ENCODE data around the gene RIN1. TPM values are rescaled to one million over a fixed set of nuclear protein-coding genes. Genes with fewer than 3 reads are reported as not detected.

Gene RIN1
- total RNA-seq, 2 experiments from 2014 or later, result 0.53 to 0.75 TPM

GRCh38 chr11:66292543-66293332, 43.5 kb downstream of the RIN1 start:
- ChIA-PET POLR2A (no interaction called here), CTCF (no interaction called here)

GRCh38 chr11:66291706-66292542, 44.3 kb downstream of the RIN1 start, which contains the start of gene TMEM151A:
Gene TMEM151A, plus strand, starts transcription at chr11:66291894. Its CDS starts 120 bp downstream, at chr11:66292014.
- ChIA-PET POLR2A (no interaction called here), CTCF (interaction anchor here (0.9 to 1.5 kb wide), 4 partner anchors 9 to 70 kb away, joined by 3 to 5 read pairs (median 4); no protein-coding TSS in a partner anchor)

DNA sequence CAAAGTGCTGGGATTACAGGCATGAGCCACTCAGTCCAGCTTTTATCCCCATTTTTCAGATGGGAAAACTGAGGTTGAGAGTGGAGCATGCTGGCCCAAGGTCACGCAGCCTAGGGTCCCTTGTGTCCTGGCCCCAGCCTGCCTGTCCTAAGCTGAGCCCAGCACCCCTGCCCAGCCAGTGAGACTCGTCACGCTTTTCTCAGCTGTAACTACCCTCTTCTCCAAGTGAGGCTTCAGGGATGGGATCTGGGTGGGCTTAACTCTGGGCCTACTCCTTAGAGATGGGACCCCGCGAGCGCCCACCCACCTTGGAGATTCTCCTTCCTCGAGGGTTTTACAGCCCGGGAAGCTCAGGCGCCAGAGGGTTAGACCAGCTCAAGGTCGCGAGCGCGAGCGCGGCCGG, 44.9 kb downstream of the RIN1 start:
- CTCF ChIA-PET, result interaction anchor here (0.9 to 1.5 kb wide), 4 partner anchors 9 to 69 kb away, joined by 3 to 5 read pairs (median 4); no protein-coding TSS in a partner anchor
- POLR2A ChIA-PET, result interaction anchor here (0.6 kb wide), 1 partner anchor 12 kb away, joined by 6 read pairs; no protein-coding TSS in a partner anchor

DNA sequence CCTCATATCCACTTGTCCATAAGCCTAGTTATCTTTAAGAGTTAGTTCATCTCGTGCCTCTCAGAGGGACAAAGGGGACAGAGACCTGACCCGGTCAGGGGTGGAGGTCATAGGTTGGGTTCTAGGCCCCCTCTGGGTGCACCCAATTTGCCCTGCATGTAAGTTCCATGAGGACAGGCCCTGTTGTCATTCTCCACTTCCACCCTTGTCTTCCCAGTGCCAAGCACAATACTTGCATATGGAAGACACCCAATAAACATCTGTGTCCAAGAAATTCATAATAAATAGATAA, 46.0 kb downstream of the RIN1 start:
- POLR2A ChIA-PET, result interaction anchor here (2.6 kb wide), 1 partner anchor 27 kb away, joined by 9 read pairs; the partner anchor contains the start of gene CD248
- CTCF ChIA-PET, result interaction anchor here (0.6 to 2.6 kb wide), 2 partner anchors 301 to 388 kb away, joined by 4 to 6 read pairs; partner anchors contain the start of gene RBM4B

DNA sequence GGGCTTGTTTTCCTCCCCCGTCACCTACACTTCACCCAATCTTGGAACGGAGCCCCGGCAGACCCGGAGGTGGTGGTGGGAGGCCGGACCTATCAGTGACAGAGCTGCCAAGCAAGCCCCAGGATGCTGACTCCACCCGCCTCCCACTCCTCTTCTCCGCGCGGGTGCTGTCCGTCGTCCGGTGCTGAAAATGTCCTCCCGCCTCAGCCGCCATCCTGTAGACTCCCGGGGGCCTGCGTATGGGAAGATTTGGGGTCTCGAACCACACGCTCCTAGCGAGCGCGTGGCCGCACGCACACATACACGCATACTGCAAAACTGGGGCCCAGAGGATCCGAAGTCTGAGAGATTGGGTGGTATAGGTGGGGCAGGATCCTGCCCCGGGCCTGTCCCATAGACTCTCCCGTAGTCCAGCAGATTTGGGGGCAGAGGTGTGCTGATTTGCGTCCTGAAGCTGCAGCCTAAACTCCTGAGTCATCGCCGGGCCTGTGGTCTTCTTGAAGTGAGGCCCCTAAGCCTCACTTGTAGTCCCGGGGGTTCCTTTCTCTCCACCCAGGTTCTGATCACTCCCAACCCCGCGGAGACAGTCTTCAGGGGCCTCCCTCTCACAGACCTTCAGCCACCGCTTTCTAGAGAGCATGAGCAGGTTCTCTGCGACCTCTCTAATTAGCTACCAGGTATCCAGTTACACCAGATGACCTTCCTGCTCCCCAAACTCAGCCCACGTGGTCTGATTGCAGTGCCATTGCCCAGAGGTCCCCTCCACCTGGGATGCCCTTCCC, 46.5 kb downstream of the RIN1 start:
- CTCF ChIA-PET, result interaction anchor here (0.8 to 2.7 kb wide), 6 partner anchors 8 to 388 kb away, joined by 3 to 16 read pairs (median 6); partner anchors contain the start of genes BRMS1 and RBM4B
- POLR2A ChIA-PET, result interaction anchor here (0.6 to 2.6 kb wide), 10 partner anchors 10 to 1363 kb away, joined by 3 to 9 read pairs (median 4); partner anchors contain the start of genes CD248, CST6 and RIN1

DNA sequence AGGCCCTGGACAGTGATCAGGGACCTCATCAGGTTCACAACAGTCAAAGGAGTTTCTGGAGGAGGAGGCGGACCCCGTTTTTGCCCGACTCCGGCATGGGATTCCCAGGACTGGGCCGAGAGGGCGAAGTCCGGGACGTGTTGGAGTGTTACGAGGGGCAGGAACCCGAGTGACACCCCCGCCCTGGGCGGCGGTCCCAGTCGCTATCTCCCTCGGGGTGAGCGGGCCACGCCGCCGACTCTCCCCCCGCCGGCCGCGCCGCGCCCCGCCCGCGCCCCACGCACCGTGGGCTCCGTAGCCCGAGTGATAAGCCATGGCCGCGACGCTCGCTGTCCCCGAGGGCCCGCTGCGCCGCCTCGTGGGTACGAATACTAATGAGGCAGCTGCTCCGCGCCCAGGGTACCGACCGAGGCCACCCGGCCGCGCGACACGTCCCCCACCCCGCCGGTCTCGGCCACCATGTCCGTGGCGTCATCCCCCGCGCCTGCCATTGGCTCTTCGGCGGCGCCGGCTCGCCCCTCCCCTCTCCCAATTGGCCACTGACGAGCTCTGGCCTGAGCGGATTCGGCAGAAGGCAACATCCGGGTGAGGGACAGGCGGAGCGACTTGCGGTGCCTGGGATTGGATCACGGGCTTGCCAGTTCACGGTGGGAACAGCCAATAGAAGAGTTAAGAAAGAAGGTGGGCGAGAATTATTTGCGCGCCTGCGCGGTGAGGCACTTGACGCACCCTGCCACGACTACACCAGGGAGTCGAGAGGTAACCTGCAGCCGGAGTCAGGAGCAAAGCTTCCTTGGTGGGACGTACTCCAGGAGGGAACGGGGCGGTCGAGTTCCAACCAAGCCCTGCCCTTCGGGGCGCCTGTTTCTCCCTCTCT, 47.3 kb downstream of the RIN1 start, which contains the start of gene YIF1A:
Gene YIF1A, minus strand, starts transcription at position 473 of the 877 bp plus-strand sequence. Its CDS starts 158 bp downstream, at position 315.
- POLR2A ChIA-PET, result interaction anchor here (0.6 to 2.6 kb wide), 11 partner anchors 9 to 1362 kb away, joined by 3 to 9 read pairs (median 3); partner anchors contain the start of genes CD248, CST6 and RIN1

GRCh38 chr11:66287889-66288670, 48.2 kb downstream of the RIN1 start:
- POLR2A ChIA-PET, result interaction anchor here (0.5 to 2.6 kb wide), 6 partner anchors 8 to 142 kb away, joined by 3 to 9 read pairs (median 6); partner anchors contain the start of gene CD248
- CTCF ChIA-PET, result interaction anchor here (0.5 to 2.7 kb wide), 9 partner anchors 17 to 390 kb away, joined by 3 to 16 read pairs (median 4); partner anchors contain the start of genes RAB1B and RBM4B

More for the DNA sequence above, 47.3 kb downstream of the RIN1 start, which contains the start of gene YIF1A:
- CTCF ChIA-PET, result interaction anchor here (0.5 to 2.7 kb wide), 9 partner anchors 8 to 389 kb away, joined by 3 to 16 read pairs (median 4); partner anchors contain the start of genes BRMS1, RAB1B and RBM4B

DNA sequence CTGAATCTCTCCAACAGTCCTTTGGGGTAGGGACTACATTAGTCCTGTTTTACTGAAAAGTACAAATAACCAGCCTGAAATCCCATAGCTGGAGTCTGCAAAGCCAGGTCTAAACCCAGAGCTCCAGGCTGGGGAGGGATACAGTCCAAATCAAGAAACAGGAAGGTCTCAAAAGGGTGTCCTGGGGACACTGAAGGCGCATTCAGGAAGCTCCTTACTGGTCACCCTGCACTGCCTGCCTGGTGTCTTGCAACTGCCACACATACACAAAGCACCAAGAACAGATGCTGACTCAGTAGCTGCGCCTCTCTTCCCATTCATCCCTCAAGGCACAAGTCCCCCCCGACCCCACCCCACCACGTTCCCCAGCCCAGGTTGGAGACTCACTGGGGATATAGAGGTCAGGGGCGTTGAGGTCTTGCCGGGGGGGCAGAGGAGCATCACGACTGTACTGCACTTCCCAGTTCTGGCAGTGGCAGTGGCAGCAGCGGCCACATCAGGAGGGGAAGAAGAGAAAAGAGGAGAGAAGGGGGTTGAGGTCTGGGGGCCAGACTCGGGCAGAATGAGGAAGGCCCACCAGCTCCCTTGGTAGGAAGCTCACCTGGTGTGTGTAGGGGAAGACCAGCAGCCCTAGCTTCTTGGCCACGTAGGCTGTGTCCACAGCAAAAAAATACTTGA, 48.9 kb downstream of the RIN1 start:
- ChIA-PET POLR2A (interaction anchor here (0.6 kb wide), 1 partner anchor 65 kb away, joined by 8 read pairs; no protein-coding TSS in a partner anchor), CTCF (interaction anchor here (1.0 to 2.7 kb wide), 3 partner anchors 25 to 65 kb away, joined by 3 to 16 read pairs (median 7); no protein-coding TSS in a partner anchor)

DNA sequence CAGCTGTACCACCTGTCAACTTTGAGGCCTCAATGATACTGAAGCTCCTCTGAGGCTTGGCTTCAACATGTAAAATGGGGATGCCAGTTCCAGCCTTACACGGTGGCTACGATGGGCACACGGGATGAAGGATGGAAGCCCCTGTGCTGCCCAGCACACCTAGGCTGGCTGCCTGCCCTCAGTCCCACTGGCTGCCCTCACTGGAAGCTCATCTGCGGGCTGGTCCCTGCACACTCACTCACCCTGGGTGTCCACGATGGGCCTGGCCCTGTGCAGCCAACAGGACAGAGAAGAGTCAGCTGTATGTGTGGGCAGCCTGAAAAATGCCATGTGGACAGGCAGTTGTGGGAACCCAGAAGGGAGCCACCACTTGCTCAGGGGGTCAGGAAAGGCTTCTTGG, 49.5 kb downstream of the RIN1 start:
- POLR2A ChIA-PET, result no interaction called here
- CTCF ChIA-PET, result interaction anchor here (0.8 to 1.3 kb wide), 3 partner anchors 11 to 64 kb away, joined by 3 to 6 read pairs (median 3); no protein-coding TSS in a partner anchor

- ChIA-PET CTCF (interaction anchor here (0.8 to 1.8 kb wide), 7 partner anchors 15 to 63 kb away, joined by 3 to 6 read pairs (median 4); no protein-coding TSS in a partner anchor), POLR2A (interaction anchor here (0.6 kb wide), 1 partner anchor 1641 kb away, joined by 6 read pairs; no protein-coding TSS in a partner anchor)
Observed at GRCh38 chr11:66285250-66285947, 50.8 kb downstream of the RIN1 start.

DNA sequence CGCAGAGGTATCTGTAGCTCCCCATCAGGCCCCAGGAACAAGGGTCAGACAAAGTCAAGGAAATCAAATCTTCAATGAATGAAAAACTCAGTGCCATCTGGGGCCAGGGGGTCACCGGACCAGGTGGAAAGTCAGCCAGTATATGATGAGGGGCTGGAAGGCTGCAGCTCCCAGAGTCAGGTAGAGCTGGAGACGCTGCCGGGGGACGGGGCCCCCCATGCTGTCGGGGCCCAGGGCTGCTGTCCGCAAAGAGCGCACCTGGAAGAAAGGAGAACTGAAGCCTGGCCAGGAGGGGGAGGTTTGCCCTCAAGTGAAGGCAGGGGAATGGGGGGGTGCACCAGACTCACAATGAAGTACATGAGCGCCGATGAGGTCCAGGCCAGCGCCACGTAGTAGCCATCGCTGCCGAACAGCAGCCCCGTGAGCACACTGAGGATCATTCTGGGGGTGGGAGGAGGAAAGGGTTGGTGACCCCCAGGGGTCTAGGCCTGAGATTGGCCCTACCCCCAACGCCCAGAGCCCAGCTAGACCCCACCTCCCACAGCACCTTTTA, 51.6 kb downstream of the RIN1 start:
- CTCF ChIA-PET, result interaction anchor here (0.5 to 2.6 kb wide), 6 partner anchors 14 to 62 kb away, joined by 3 to 16 read pairs (median 4); no protein-coding TSS in a partner anchor
- POLR2A ChIA-PET, result no interaction called here

- ChIA-PET POLR2A (no interaction called here), CTCF (interaction anchor here (1.0 to 3.2 kb wide), 8 partner anchors 12 to 61 kb away, joined by 4 to 24 read pairs (median 4); no protein-coding TSS in a partner anchor)
Observed at GRCh38 chr11:66283461-66284105, 52.7 kb downstream of the RIN1 start.

DNA sequence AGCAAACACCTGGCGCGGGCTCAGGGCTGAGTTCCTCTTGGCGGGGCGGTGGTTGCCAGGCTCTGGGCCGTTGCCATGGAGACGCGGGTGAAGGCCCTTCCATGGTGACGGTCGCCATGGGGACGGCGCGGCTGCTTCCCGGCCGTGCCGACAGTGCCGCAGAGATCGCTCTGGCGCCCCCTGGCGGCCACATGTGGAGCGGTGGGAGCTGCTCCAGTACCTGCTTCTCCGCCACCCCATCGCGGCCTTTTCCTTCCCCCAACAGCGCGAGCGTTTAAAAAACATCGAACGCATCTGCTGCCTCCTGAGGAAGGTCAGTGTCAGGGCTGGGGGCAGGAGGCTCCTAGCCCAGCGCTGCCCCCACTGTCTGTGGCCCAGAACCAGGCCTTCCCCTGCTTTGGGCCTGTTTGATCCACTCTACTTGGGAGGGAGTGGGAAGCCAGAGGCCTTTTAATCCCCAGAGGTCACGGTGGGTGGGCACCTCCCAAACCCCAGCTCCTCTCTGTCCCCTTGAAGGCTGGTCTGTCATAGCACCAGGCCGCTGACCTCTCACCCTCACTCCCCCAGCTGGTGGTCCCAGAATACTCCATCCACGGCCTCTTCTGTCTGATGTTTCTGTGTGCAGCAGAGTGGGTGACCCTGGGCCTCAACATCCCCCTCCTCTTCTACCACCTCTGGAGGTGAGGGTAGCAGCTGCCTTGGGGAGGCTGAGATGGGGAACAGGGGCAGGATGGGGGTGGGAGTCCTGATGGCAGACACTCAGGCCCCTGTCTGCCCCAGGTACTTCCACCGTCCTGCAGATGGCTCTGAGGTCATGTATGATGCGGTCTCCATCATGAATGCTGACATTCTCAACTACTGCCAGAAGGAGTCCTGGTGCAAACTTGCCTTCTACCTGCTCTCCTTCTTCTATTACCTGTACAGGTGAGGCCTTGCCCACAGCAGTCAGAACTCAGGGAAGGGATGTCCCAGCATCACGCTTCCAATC, 53.5 kb downstream of the RIN1 start:
- ChIA-PET CTCF (interaction anchor here (0.6 to 3.2 kb wide), 19 partner anchors 9 to 423 kb away, joined by 3 to 24 read pairs (median 4); partner anchors contain the start of genes B4GAT1, RIN1 and TMEM151A), POLR2A (interaction anchor here (0.6 kb wide), 1 partner anchor 55 kb away, joined by 3 read pairs; no protein-coding TSS in a partner anchor)

All from activated CD8-positive, alpha-beta memory T cell treated with anti-CD3 and anti-CD28 coated beads for 36 hours (primary cell).